ENCODE results near the gene LINC01488. TPM values are rescaled to one million over a fixed set of nuclear protein-coding genes. Genes with fewer than 3 reads are reported as not detected.

LINC01488 gene
- total RNA-seq, 1 donor, result not detected

GRCh38 chr11:69479591-69480271 lies 1.7 kb upstream of the LINC01488 start:
- no peak overlapping the region for H3K4me3 ChIP-seq (ENCODE audit: low read depth, low read length)
- no peak for DNase-seq (ENCODE audit: low read depth)
- TF ChIP-seq CTCF (IDR thresholded peaks at IDR 0.05; ENCODE audit: insufficient read depth, low read depth, low read length), result no peak

GRCh38 chr11:69480547-69481392 lies 693 bp upstream of the LINC01488 start:
- TF ChIP-seq CTCF (IDR thresholded peaks at IDR 0.05; ENCODE audit: insufficient read depth, low read depth, low read length), result no peak
- no peak overlapping the region for H3K4me3 ChIP-seq (ENCODE audit: low read depth, low read length)
- DNase-seq (ENCODE audit: low read depth), result peak; percentile 11

GRCh38 chr11:69482322-69482721 lies 859 bp downstream of the LINC01488 start:
- no peak for DNase-seq (ENCODE audit: low read depth)
- TF ChIP-seq CTCF (IDR thresholded peaks at IDR 0.05; ENCODE audit: insufficient read depth, low read depth, low read length), result no peak
- no peak overlapping the region for H3K4me3 ChIP-seq (ENCODE audit: low read depth, low read length)

- TF ChIP-seq CTCF (IDR thresholded peaks at IDR 0.05; ENCODE audit: insufficient read depth, low read depth, low read length), result no peak
- H3K4me3 ChIP-seq (ENCODE audit: low read depth, low read length), result no peak overlapping the region
- DNase-seq (ENCODE audit: low read depth), result no peak
Observed at GRCh38 chr11:69483170-69483569, 1.7 kb downstream of the LINC01488 start.

- no peak for TF ChIP-seq CTCF (IDR thresholded peaks at IDR 0.05; ENCODE audit: insufficient read depth, low read depth, low read length)
- DNase-seq (ENCODE audit: low read depth), result no peak
Observed at GRCh38 chr11:69483691-69484426, 2.4 kb downstream of the LINC01488 start.

GRCh38 chr11:69484427-69485259 lies 3.2 kb downstream of the LINC01488 start:
- no peak for DNase-seq (ENCODE audit: low read depth)
- no peak for TF ChIP-seq CTCF (IDR thresholded peaks at IDR 0.05; ENCODE audit: insufficient read depth, low read depth, low read length)

More at GRCh38 chr11:69483691-69484426, 2.4 kb downstream of the LINC01488 start:
- H3K4me3 ChIP-seq (ENCODE audit: low read depth, low read length), result no peak overlapping the region

More at GRCh38 chr11:69484427-69485259, 3.2 kb downstream of the LINC01488 start:
- H3K4me3 ChIP-seq (ENCODE audit: low read depth, low read length), result no peak overlapping the region

Measured in fibroblast of villous mesenchyme (primary cell).